ENCODE results near the gene SYNGR4. TPM values are rescaled to one million over a fixed set of nuclear protein-coding genes. Genes with fewer than 3 reads are reported as not detected.

The SYNGR4 gene
- total RNA-seq, 4 donors from 2014 or later, result not detected

GRCh38 chr19:48401287-48401686 lies 37.1 kb downstream of the SYNGR4 start:
- no peak overlapping the region for H3K27ac ChIP-seq
- 58 to 64% methylated on average over 5 of the region's 5 CpGs for WGBS, 2 donors
- no peak overlapping the region for H3K4me3 ChIP-seq
- H3K4me1 ChIP-seq, result peaks cover 0 to 28% (median 0%) of the 10 kb centered on the region in 4 donors
- H3K27me3 ChIP-seq, result peaks cover 2 to 26% of the 10 kb centered on the region in 2 donors
- no peak for DNase-seq (ENCODE audit: low spot score in 2 of 2)
- TF ChIP-seq POLR2A (IDR thresholded peaks at IDR 0.05) (no peak), EP300 (IDR thresholded peaks at IDR 0.05) (no peak), CTCF (IDR thresholded peaks at IDR 0.05) (no peak)
- H3K9me3 ChIP-seq, result peaks cover 0 to 8% (median 0%) of the 10 kb centered on the region in 4 donors
- H3K36me3 ChIP-seq, result no peaks in the 10 kb centered on the region

- Histone ChIP-seq H3K4me1 (peaks cover 0 to 12% (median 0%) of the 10 kb centered on the region in 4 donors), H3K36me3 (no peaks in the 10 kb centered on the region), H3K4me3 (no peak overlapping the region), H3K27ac (no peak overlapping the region), H3K27me3 (peaks cover 0 to 12% of the 10 kb centered on the region in 2 donors), H3K9me3 (peaks cover 0 to 8% (median 0%) of the 10 kb centered on the region in 4 donors)
- no peak for DNase-seq (ENCODE audit: low spot score in 2 of 2)
- 37 to 41% methylated on average over 3 of the region's 3 CpGs for WGBS, 2 donors
- TF ChIP-seq POLR2A (IDR thresholded peaks at IDR 0.05) (no peak), CTCF (IDR thresholded peaks at IDR 0.05) (no peak), EP300 (IDR thresholded peaks at IDR 0.05) (no peak)
Observed at GRCh38 chr19:48403606-48404005, 39.4 kb downstream of the SYNGR4 start.

- WGBS, 2 donors, result 93 to 94% methylated on average over 18 to 27 of the region's 27 CpGs
- H3K36me3 ChIP-seq, result no peaks in the 10 kb centered on the region
- no peak for DNase-seq (ENCODE audit: low spot score in 2 of 2)
Observed at GRCh38 chr19:48405010-48405659, 41.0 kb downstream of the SYNGR4 start.

GRCh38 chr19:48405850-48406249 lies 41.7 kb downstream of the SYNGR4 start:
- no peak for TF ChIP-seq EP300 (IDR thresholded peaks at IDR 0.05)
- H3K4me3 ChIP-seq, result no peak overlapping the region
- 85 to 86% methylated on average over 13 of the region's 13 CpGs for WGBS, 2 donors
- H3K9me3 ChIP-seq, result peaks cover 0 to 8% (median 0%) of the 10 kb centered on the region in 4 donors
- H3K27me3 ChIP-seq, result peaks cover 0 to 26% of the 10 kb centered on the region in 2 donors
- no peak for DNase-seq (ENCODE audit: low spot score in 2 of 2)
- no peaks in the 10 kb centered on the region for H3K4me1 ChIP-seq
- no peak overlapping the region for H3K27ac ChIP-seq
- no peaks in the 10 kb centered on the region for H3K36me3 ChIP-seq

More at GRCh38 chr19:48405010-48405659, 41.0 kb downstream of the SYNGR4 start:
- Histone ChIP-seq H3K27ac (no peak overlapping the region), H3K4me1 (peaks cover 0 to 4% (median 0%) of the 10 kb centered on the region in 4 donors), H3K9me3 (peaks cover 0 to 8% (median 0%) of the 10 kb centered on the region in 4 donors), H3K4me3 (no peak overlapping the region), H3K27me3 (peaks cover 0 to 19% of the 10 kb centered on the region in 2 donors)
- no peak for TF ChIP-seq CTCF (IDR thresholded peaks at IDR 0.05)

- no peaks in the 10 kb centered on the region for H3K36me3 ChIP-seq
- H3K4me1 ChIP-seq, result peaks cover 0 to 17% (median 2%) of the 10 kb centered on the region in 4 donors
- TF ChIP-seq EP300 (IDR thresholded peaks at IDR 0.05) (no peak), POLR2A (IDR thresholded peaks at IDR 0.05) (no peak), CTCF (IDR thresholded peaks at IDR 0.05) (no peak)
- peaks cover 0 to 77% of the 10 kb centered on the region in 2 donors for H3K27me3 ChIP-seq
- DNase-seq (ENCODE audit: low spot score in 2 of 2), result no peak
- WGBS, 2 donors, result 46 to 48% methylated on average over 17 to 23 of the region's 24 CpGs
- H3K27ac ChIP-seq, result no peak overlapping the region
- H3K4me3 ChIP-seq, result no peak overlapping the region
- no peaks in the 10 kb centered on the region for H3K9me3 ChIP-seq
Observed at GRCh38 chr19:48413879-48414587, 49.9 kb downstream of the SYNGR4 start.
